ENCODE data around the gene TTC39A.

Gene TTC39A

DNA sequence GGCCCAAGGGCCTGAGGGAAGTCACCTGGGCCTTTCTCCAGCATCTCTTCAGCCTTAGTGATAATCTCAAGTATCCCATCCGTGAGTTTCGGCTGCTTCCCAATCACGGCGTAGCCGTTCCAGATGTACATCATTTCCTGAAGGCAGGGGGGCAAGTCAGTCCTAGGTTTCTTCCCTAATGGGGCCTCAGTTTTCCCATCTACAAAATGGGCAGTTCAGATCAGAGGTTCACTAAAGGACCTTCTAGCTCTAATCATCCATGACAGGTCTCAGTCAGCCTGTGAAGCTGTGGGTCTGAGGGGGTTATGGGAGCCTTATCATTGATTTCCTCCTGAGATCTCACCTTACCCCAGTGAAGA lies 39.9 kb downstream of the TTC39A start:
- Histone ChIP-seq H3K9me3 (ENCODE audit: insufficient read depth, low read depth, low read length) (no peaks in the 10 kb centered on the region), H3K79me2 (ENCODE audit: insufficient read depth, low read length) (no peaks in the 10 kb centered on the region), H3K9me2 (replicated peaks; ENCODE audit: low read depth, low read length) (no peaks in the 10 kb centered on the region), H3K9ac (ENCODE audit: low read depth, low read length, poor library complexity, severe bottlenecking) (no peak overlapping the region), H3K4me3 (ENCODE audit: low read length, poor library complexity, severe bottlenecking) (no peak overlapping the region), H3F3A (ENCODE audit: low read depth) (no peaks in the 10 kb centered on the region), H4K20me1 (ENCODE audit: insufficient read depth, low read length, poor library complexity, severe bottlenecking) (no peaks in the 10 kb centered on the region), H3K4me1 (ENCODE audit: insufficient read depth, low read length, poor library complexity, severe bottlenecking) (no peaks in the 10 kb centered on the region), H2AFZ (ENCODE audit: low read length) (no peak overlapping the region), H3K36me3 (ENCODE audit: insufficient read depth, low read length) (no peaks in the 10 kb centered on the region), H3K4me2 (ENCODE audit: low read depth, low read length, poor library complexity, severe bottlenecking) (no peak overlapping the region), H3K27me3 (ENCODE audit: insufficient read depth, low read length, poor library complexity, severe bottlenecking) (no peaks in the 10 kb centered on the region)
- no peak for TF ChIP-seq EZH2phosphoT487 (IDR thresholded peaks at IDR 0.05; ENCODE audit: borderline replicate concordance)
- TF ChIP-seq, protein P1, sequence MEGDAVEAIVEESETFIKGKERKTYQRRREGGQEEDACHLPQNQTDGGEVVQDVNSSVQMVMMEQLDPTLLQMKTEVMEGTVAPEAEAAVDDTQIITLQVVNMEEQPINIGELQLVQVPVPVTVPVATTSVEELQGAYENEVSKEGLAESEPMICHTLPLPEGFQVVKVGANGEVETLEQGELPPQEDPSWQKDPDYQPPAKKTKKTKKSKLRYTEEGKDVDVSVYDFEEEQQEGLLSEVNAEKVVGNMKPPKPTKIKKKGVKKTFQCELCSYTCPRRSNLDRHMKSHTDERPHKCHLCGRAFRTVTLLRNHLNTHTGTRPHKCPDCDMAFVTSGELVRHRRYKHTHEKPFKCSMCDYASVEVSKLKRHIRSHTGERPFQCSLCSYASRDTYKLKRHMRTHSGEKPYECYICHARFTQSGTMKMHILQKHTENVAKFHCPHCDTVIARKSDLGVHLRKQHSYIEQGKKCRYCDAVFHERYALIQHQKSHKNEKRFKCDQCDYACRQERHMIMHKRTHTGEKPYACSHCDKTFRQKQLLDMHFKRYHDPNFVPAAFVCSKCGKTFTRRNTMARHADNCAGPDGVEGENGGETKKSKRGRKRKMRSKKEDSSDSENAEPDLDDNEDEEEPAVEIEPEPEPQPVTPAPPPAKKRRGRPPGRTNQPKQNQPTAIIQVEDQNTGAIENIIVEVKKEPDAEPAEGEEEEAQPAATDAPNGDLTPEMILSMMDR (conservative IDR thresholded peaks at IDR 0.05; ENCODE audit: low read length), result no peak

DNA sequence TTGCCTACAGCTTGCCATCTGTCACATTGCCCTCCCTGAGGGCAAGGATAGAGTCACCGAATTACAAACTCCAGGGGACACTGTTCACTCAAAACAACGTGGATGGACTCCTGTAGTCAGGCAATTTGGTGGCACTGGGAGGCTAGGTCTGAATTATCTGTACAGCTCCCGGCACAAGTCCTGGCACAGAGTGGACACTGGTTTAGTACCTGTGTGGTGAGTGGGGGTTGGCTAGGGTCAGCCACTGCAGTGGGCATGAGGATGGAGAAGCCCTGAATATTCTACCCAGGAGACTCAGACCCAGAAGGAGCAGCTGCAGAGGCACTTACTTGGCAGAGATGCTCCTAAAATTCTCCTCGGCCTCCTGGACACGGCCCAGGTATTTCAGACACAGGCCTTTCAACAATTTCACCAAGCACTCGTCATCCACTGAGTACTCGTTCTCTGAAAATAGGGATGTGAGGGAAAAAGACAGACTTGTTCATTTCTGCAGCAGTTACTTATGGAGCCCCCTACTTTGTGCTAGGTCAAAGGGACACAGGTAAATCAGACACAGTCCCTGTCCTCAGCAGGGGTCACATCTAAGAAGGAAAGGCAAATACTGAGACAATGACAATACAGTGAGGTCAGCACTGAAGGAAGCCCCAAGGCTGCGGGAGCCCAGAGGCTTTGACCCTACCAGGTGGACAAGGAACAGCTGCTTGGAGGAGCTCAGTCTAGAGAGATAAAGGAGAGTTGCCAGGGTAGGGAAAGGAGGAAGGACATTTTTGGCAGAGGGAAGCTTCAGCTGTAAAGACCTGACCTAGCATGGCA lies 40.5 kb downstream of the TTC39A start:
- H3K4me1 ChIP-seq (ENCODE audit: insufficient read depth, low read length, poor library complexity, severe bottlenecking), result no peaks in the 10 kb centered on the region
- no peaks in the 10 kb centered on the region for H3K9me3 ChIP-seq (ENCODE audit: insufficient read depth, low read depth, low read length)
- TF ChIP-seq EZH2phosphoT487 (IDR thresholded peaks at IDR 0.05; ENCODE audit: borderline replicate concordance), result no peak
- TF ChIP-seq, protein P1 (conservative IDR thresholded peaks at IDR 0.05; ENCODE audit: low read length), result no peak
- H3K9me2 ChIP-seq (replicated peaks; ENCODE audit: low read depth, low read length), result no peaks in the 10 kb centered on the region
- H3K27me3 ChIP-seq (ENCODE audit: insufficient read depth, low read length, poor library complexity, severe bottlenecking), result no peaks in the 10 kb centered on the region
- no peak overlapping the region for H2AFZ ChIP-seq (ENCODE audit: low read length)
- H3K9ac ChIP-seq (ENCODE audit: low read depth, low read length, poor library complexity, severe bottlenecking), result no peak overlapping the region
- no peak overlapping the region for H3K4me2 ChIP-seq (ENCODE audit: low read depth, low read length, poor library complexity, severe bottlenecking)
- no peaks in the 10 kb centered on the region for H3F3A ChIP-seq (ENCODE audit: low read depth)
- H4K20me1 ChIP-seq (ENCODE audit: insufficient read depth, low read length, poor library complexity, severe bottlenecking), result no peaks in the 10 kb centered on the region
- no peaks in the 10 kb centered on the region for H3K36me3 ChIP-seq (ENCODE audit: insufficient read depth, low read length)
- H3K4me3 ChIP-seq (ENCODE audit: low read length, poor library complexity, severe bottlenecking), result no peak overlapping the region
- no peaks in the 10 kb centered on the region for H3K79me2 ChIP-seq (ENCODE audit: insufficient read depth, low read length)

DNA sequence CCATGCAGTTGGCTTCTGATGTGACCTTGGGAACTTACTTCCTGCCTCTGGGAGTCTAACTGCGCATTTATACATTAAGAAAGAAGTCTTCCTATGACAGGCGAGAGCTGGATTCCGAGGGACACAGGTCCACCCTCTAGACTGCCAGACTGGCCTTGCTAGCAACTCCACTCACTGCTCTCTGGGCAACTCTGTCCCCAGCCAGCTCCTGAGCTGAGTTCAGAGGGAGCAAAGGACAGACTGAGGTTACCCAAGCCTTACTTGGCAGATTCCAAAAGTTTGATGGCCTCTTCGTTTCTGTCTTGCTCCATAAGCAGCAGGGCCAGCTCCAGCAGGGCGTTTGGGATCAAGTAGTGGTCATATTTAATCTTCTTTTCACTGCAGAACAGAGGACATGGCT lies 41.8 kb downstream of the TTC39A start:
- no peaks in the 10 kb centered on the region for H4K20me1 ChIP-seq (ENCODE audit: insufficient read depth, low read length, poor library complexity, severe bottlenecking)
- no peaks in the 10 kb centered on the region for H3F3A ChIP-seq (ENCODE audit: low read depth)

More for the DNA sequence above, 41.8 kb downstream of the TTC39A start:
- H3K9ac ChIP-seq (ENCODE audit: low read depth, low read length, poor library complexity, severe bottlenecking), result no peak overlapping the region
- H3K9me2 ChIP-seq (replicated peaks; ENCODE audit: low read depth, low read length), result no peaks in the 10 kb centered on the region
- no peak overlapping the region for H3K4me3 ChIP-seq (ENCODE audit: low read length, poor library complexity, severe bottlenecking)
- no peaks in the 10 kb centered on the region for H3K27me3 ChIP-seq (ENCODE audit: insufficient read depth, low read length, poor library complexity, severe bottlenecking)
- no peaks in the 10 kb centered on the region for H3K79me2 ChIP-seq (ENCODE audit: insufficient read depth, low read length)
- no peaks in the 10 kb centered on the region for H3K36me3 ChIP-seq (ENCODE audit: insufficient read depth, low read length)
- H2AFZ ChIP-seq (ENCODE audit: low read length), result no peak overlapping the region
- H3K4me1 ChIP-seq (ENCODE audit: insufficient read depth, low read length, poor library complexity, severe bottlenecking), result no peaks in the 10 kb centered on the region
- H3K4me2 ChIP-seq (ENCODE audit: low read depth, low read length, poor library complexity, severe bottlenecking), result no peak overlapping the region
- TF ChIP-seq EZH2phosphoT487 (IDR thresholded peaks at IDR 0.05; ENCODE audit: borderline replicate concordance), result no peak
- TF ChIP-seq, protein P1 (conservative IDR thresholded peaks at IDR 0.05; ENCODE audit: low read length), result no peak
- H3K9me3 ChIP-seq (ENCODE audit: insufficient read depth, low read depth, low read length), result no peaks in the 10 kb centered on the region
